NB4 (cell line): Measurements from ENCODE around the gene RGS12.

ENCODE experiments used
- MYC ChIP-seq: IDR thresholded peaks from 2 replicates; pipeline ENCODE4 v1.6.1; 2011; ENCODE audit warnings: low read depth, low read length
- POLR2A ChIP-seq: IDR thresholded peaks from 2 replicates; pipeline ENCODE4 v1.6.1; 2011; ENCODE audit warnings: mild to moderate bottlenecking; ENCODE audit not compliant: insufficient read length; ENCODE audit errors: extremely low read depth
- TF ChIP-seq, protein P1 (sequence below): IDR thresholded peaks from one replicate; pipeline ENCODE4 v1.5.1; 2012; ENCODE audit warnings: low read depth, low read length

DNA sequence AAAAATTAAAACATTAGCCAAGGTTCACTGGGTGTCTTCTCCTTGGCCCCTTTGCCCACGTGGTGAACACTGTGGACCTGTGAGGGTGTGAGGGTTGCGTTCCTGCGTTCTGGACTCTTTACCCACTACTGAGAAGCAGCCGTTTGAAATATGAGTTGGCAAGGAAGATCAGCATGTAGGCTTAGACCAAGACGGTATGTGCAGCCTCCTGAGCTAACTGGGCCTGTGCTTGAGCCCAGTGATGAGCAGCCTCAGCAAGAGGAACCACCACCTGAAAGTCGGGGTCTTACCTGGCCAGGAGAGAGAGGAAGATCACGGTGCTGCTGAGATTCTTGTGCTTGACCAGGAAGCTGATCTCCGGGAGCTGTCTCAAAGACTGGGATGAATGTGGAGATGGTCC is 19.5 kb downstream of the RGS12 start:
- TF ChIP-seq, protein P1, sequence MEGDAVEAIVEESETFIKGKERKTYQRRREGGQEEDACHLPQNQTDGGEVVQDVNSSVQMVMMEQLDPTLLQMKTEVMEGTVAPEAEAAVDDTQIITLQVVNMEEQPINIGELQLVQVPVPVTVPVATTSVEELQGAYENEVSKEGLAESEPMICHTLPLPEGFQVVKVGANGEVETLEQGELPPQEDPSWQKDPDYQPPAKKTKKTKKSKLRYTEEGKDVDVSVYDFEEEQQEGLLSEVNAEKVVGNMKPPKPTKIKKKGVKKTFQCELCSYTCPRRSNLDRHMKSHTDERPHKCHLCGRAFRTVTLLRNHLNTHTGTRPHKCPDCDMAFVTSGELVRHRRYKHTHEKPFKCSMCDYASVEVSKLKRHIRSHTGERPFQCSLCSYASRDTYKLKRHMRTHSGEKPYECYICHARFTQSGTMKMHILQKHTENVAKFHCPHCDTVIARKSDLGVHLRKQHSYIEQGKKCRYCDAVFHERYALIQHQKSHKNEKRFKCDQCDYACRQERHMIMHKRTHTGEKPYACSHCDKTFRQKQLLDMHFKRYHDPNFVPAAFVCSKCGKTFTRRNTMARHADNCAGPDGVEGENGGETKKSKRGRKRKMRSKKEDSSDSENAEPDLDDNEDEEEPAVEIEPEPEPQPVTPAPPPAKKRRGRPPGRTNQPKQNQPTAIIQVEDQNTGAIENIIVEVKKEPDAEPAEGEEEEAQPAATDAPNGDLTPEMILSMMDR = no peak
- no peak for TF ChIP-seq POLR2A
- TF ChIP-seq MYC = no peak
